ENCODE measurements around the gene AZU1.

GRCh38 chr19:813219-814151 lies 14.2 kb upstream of the AZU1 start:
- no peak for TF ChIP-seq CTCF (IDR thresholded peaks at IDR 0.05)
- TF ChIP-seq POLR2A (IDR thresholded peaks at IDR 0.05): no peak
- no peak for TF ChIP-seq EP300 (IDR thresholded peaks at IDR 0.05)
- TF ChIP-seq POLR2AphosphoS5 (IDR thresholded peaks at IDR 0.05): no peak

Measured in stomach (tissue), 4 donors.